SK-MEL-5 (cell line): ENCODE data around the gene HIGD2A. TPM values are rescaled to one million over a fixed set of nuclear protein-coding genes. Genes with fewer than 3 reads are reported as not detected.

ENCODE experiments used
- DNase-seq: peaks from one replicate; pipeline ENCODE4 v3.0.0-alpha.2; 2016; ENCODE audit warnings: low read depth, low spot score
- in situ Hi-C: cut with HindIII; loops from 2 replicates; pipeline ENCODE4 v1.10.0; 2016; ENCODE audit warnings: low sequenced_read_pairs, high pct_unique_total_duplicates, low pct_unique_long_range_greater_than_20kb
- small RNA-seq, 2 experiments: library from RNA; depleted of rRNA; stranded (forward); fragments of <200 nt; gene quantifications; one replicate each; pipeline ENCODE3, GENCODE V24; 2014
- total RNA-seq: library from RNA; depleted of rRNA; stranded (reverse); fragments of >200 nt; shearing (Covaris generic); gene quantifications from 2 replicates; pipeline ENCODE4 v1.2.3, GENCODE V29; 2014; rRNA removed

The HIGD2A gene
- total RNA-seq, 1 experiment from 2014 or later: 216 TPM

- in situ Hi-C loops: no loop called here
Measured at GRCh38 chr5:176427971-176428370, 39.4 kb downstream of the HIGD2A start.

GRCh38 chr5:176429972-176430371 is 41.4 kb downstream of the HIGD2A start:
- DNase-seq: peak; percentile 32
- in situ Hi-C loops: no loop called here

More at GRCh38 chr5:176427971-176428370, 39.4 kb downstream of the HIGD2A start:
- DNase-seq: no peak

GRCh38 chr5:176432707-176433106 is 44.2 kb downstream of the HIGD2A start:
- in situ Hi-C loops: no loop called here
- DNase-seq: no peak

DNA sequence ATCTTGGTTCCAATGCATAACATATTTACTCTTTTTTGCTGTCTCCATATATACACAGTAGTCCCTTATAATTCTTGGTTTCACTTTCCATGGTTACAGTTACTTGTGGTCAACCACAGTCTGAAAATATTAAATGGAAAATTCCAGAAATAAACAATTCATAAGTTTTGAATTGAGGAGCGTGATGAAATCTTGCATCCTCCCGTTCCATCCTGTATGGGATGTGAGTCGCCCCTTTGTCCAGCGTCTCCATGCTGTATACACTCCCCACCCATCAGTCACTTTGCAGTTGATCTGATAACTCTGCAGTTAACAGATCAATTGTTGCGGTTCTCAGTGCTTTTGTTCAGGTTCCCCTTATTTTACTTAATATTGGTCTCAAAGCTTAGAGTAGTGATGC is 48.1 kb downstream of the HIGD2A start:
- DNase-seq: peak; percentile 37
- in situ Hi-C loops: no loop called here

DNA sequence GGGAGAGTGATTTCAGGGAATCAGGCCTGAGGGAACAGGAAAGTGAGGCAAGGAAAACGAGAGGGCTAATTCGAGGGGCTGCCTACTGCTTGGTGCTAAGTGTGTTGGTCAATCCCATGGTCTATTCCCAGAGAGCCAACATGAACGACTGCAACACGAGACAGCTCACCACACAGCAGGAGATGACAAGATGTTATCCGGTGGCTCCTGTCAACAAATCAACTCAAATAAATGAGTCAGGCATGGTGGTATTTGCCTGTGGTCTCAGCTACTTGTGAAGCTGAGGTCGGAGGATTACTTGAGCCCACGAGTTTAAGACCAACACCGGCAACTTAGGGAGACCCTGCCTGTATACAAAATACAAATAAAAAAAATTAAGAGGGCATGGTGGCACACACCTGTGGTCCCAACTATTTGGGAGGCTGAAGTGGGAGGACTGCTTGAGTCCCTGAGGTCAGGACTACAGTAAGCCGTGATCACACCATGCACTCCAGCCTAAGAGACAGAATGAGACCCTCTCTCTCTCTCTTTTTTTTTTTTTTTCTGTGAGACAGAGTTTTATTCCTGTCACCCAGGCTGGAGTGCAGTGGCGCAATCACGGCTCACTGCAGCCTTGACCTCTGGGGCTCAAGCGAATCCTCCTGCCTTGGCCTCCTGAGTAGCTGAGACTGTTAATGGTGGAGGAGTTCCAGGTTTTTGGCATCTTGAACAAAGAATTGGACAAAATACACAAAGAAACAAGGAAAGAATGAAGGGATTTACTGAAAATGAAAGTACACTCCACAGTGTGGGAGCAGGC is 50.6 kb downstream of the HIGD2A start:
- in situ Hi-C loops: no loop called here
- DNase-seq: no peak

Small RNA genes lying within 50 kb of the gene (small RNA-seq; reads per million reads assigned to genes)
- gene AC010297.1 (0 reads per million in 2 experiments), gene MIR1271 (0 reads per million in 2 experiments)

Other genes starting within 250 kb of the HIGD2A start
- 4.4 and 5.4 TPM in 2 replicates for gene SIMC1, start 150.3 kb upstream of the HIGD2A start, total RNA-seq
- gene KIAA1191, start 27.0 kb upstream of the HIGD2A start, total RNA-seq: 30.6 and 39.5 TPM in 2 replicates
- 0.03 and 0.05 TPM in 2 replicates for gene ARL10, start 23.3 kb upstream of the HIGD2A start, total RNA-seq
- gene NOP16, start 153 bp upstream of the HIGD2A start, total RNA-seq: 31.8 and 32.0 TPM in 2 replicates
- gene CLTB, start 27.8 kb downstream of the HIGD2A start, total RNA-seq: 51.5 and 58.3 TPM in 2 replicates
- 36.6 and 40.8 TPM in 2 replicates for gene FAF2, start 59.6 kb downstream of the HIGD2A start, total RNA-seq
- 7.7 and 7.8 TPM in 2 replicates for gene RNF44, start 148.7 kb downstream of the HIGD2A start, total RNA-seq
- gene CDHR2, start 160.6 kb downstream of the HIGD2A start, total RNA-seq: not detected in 2 replicates
- 4.1 and 5.0 TPM in 2 replicates for gene GPRIN1, start 221.4 kb downstream of the HIGD2A start, total RNA-seq
- gene SNCB, start 241.8 kb downstream of the HIGD2A start, total RNA-seq: 0.11 and 0.26 TPM in 2 replicates
- not detected in 2 replicates for gene EIF4E1B, start 241.9 kb downstream of the HIGD2A start, total RNA-seq